DND-41 (cell line): ENCODE data around the gene DLG2.

Source experiments
- EZH2 ChIP-seq: IDR thresholded peaks from 3 replicates; pipeline ENCODE4 v1.6.1; 2012; ENCODE audit warnings: borderline replicate concordance, low read depth, mild to moderate bottlenecking, moderate library complexity, low read length, inconsistent platforms; ENCODE audit not compliant: severe bottlenecking
- TF ChIP-seq, protein P1 (sequence below): IDR thresholded peaks from 2 replicates; pipeline ENCODE4 v1.5.1; 2012; ENCODE audit warnings: borderline replicate concordance, low read length, moderate library complexity, mild to moderate bottlenecking; ENCODE audit not compliant: poor library complexity, severe bottlenecking; ENCODE audit errors: extremely low read depth

DNA sequence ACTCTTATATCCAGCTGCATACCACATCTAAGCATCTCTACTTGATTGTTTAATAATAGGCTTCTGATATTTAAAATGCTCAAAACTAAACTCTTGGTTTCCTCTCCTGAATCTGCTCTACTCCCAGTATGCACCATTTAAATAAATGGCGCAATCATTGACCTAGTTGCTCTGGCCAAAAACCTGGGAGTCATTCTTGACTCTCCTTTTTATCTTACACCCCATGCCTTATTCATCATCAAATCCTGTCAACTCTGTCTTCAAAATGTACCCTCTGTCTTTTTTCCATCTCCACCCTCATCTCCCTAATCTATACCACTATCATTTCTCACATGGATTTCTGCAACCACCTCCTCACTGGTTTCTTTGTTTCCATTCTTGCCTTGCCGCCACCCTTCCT lies 1941.4 kb downstream of the DLG2 start:
- TF ChIP-seq, protein P1, sequence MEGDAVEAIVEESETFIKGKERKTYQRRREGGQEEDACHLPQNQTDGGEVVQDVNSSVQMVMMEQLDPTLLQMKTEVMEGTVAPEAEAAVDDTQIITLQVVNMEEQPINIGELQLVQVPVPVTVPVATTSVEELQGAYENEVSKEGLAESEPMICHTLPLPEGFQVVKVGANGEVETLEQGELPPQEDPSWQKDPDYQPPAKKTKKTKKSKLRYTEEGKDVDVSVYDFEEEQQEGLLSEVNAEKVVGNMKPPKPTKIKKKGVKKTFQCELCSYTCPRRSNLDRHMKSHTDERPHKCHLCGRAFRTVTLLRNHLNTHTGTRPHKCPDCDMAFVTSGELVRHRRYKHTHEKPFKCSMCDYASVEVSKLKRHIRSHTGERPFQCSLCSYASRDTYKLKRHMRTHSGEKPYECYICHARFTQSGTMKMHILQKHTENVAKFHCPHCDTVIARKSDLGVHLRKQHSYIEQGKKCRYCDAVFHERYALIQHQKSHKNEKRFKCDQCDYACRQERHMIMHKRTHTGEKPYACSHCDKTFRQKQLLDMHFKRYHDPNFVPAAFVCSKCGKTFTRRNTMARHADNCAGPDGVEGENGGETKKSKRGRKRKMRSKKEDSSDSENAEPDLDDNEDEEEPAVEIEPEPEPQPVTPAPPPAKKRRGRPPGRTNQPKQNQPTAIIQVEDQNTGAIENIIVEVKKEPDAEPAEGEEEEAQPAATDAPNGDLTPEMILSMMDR, result no peak
- no peak for TF ChIP-seq EZH2
